A673 (cell line): ENCODE data around the gene FBXW8. TPM values are rescaled to one million over a fixed set of nuclear protein-coding genes. Genes with fewer than 3 reads are reported as not detected.

Experiments used
- BruUV-seq: library from RNA; stranded (reverse); fragments of 400-500 nt; replicated peaks from 2 replicates; lab custom pipeline; 2021; lab: Mats Ljungman, UMichigan
- CTCF ChIA-PET: fragments of 300-600 bp; sonication (Branson Sonifier 250); formaldehyde crosslinking; loops from one replicate; lab custom pipeline; 2022; ENCODE audit warnings: antibody characterized with exemption; lab: Charles Lee
- POLR2A ChIA-PET: fragments of 300-600 bp; sonication (Branson Sonifier 250); formaldehyde crosslinking; loops from one replicate; lab custom pipeline; 2022; ENCODE audit warnings: antibody characterized with exemption; ENCODE audit not compliant: low non-redundant PET; lab: Charles Lee
- DNase-seq: peaks from one replicate; pipeline ENCODE4 v3.0.0-alpha.2; 2015; ENCODE audit warnings: low spot score
- H3K27ac ChIP-seq: fragments of 200-600 bp; sonication (generic); 2 replicates; pipeline ENCODE4 v1.5.1; 2016; ENCODE audit warnings: mixed run types, low read depth, mild to moderate bottlenecking, mixed read lengths, antibody characterized with exemption, low read length; ENCODE audit not compliant: poor library complexity, severe bottlenecking
- H3K27me3 ChIP-seq: fragments of 200-600 bp; sonication (generic); replicated peaks from 2 replicates; pipeline ENCODE4 v1.6.1; 2017; ENCODE audit warnings: mixed run types, low read depth, mild to moderate bottlenecking, mixed read lengths, antibody characterized with exemption, low read length; ENCODE audit not compliant: insufficient read depth, poor library complexity
- H3K36me3 ChIP-seq: fragments of 200-600 bp; sonication (generic); 2 replicates; pipeline ENCODE4 v1.6.1; 2016; ENCODE audit warnings: mixed run types, mild to moderate bottlenecking, mixed read lengths, antibody characterized with exemption, low read length; ENCODE audit not compliant: insufficient read depth, poor library complexity, severe bottlenecking
- H3K4me1 ChIP-seq: fragments of 200-600 bp; sonication (generic); 2 replicates; pipeline ENCODE4 v1.6.1; 2017; ENCODE audit warnings: mixed run types, mild to moderate bottlenecking, mixed read lengths, antibody characterized with exemption, low read length; ENCODE audit not compliant: insufficient read depth, poor library complexity, severe bottlenecking
- H3K4me3 ChIP-seq: fragments of 200-600 bp; sonication (generic); 2 replicates; pipeline ENCODE4 v1.5.1; 2016; ENCODE audit warnings: low read depth, mixed run types, mild to moderate bottlenecking, mixed read lengths, low read length; ENCODE audit not compliant: poor library complexity, severe bottlenecking
- H3K9me3 ChIP-seq: fragments of 200-600 bp; sonication (generic); 2 replicates; pipeline ENCODE4 v1.6.1; 2016; ENCODE audit warnings: mixed run types, low read depth, mild to moderate bottlenecking, mixed read lengths, antibody characterized with exemption, low read length; ENCODE audit not compliant: poor library complexity, severe bottlenecking
- CTCF ChIP-seq: fragments of 300-800, 200-600 bp; sonication (generic); conservative IDR thresholded peaks from 2 replicates; pipeline ENCODE4 v1.5.1; 2017; ENCODE audit warnings: low read depth, mild to moderate bottlenecking, antibody characterized with exemption, low read length, moderate library complexity, mixed read lengths
- EZH2 ChIP-seq: fragments of 200-600 bp; sonication (generic); IDR thresholded peaks from 2 replicates; pipeline ENCODE4 v1.6.1; 2017; ENCODE audit warnings: borderline replicate concordance, low read depth, mild to moderate bottlenecking, mixed read lengths, antibody characterized with exemption, low read length; ENCODE audit not compliant: poor library complexity, severe bottlenecking
- intact Hi-C: fragments of 100-400 bp; cut with micrococcal nuclease; formaldehyde crosslinking; loops from one replicate; pipeline ENCODE4 v1.10.0; 2022; ENCODE audit not compliant: unreplicated experiment
- total RNA-seq: library from RNA; stranded (reverse); gene quantifications from 2 replicates; pipeline ENCODE4 v1.2.3, GENCODE V29; 2021

Gene FBXW8
- total RNA-seq, 1 experiment from 2014 or later = 14.8 TPM

DNA sequence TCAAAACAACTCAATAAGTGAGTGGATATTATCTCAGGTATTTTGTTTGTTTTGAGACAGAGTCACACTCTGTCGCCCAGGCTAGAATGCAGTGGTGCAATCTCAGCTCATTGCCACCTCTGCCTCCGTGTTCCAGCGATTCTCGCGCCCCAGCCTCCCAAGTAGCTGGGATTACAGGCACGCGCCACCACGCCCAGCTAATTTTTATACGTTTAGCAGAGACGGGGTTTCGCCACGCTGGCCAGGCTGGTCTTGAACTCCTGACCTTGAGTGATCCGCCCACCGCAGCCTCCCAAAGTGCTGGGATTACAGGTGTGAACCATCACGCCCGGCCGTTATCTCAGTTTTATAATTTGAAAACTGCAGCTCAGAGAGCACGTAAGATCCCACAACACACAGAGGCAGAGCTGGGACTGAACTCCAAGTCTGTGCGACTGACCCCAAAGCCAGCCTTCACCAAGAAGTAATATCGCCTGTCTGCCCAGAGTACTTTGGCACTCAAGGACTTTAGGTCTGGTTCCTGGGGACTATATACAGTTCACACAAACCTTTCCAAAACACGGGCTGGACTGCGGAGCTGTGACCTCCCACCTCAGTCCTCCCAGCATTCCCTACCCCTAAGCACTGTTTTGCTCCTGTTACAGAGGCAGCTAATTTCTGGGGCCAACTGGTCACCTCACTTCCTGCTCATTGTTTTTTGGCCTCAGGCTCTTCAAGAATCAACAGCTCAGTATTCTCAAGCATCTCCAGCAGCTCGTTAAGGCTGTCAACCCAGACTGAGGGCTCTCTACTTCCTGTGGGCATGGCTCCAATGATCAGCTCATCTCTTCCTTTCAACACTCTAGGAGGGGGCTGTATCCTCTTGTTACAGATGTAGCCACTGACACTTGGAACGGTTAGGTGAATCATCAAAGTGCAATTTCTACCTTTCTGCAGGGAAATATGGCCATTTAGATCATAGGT, 165.9 kb downstream of the FBXW8 start:
- intact Hi-C loops = no loop called here
- no peak for TF ChIP-seq CTCF
- TF ChIP-seq EZH2 = no peak

DNA sequence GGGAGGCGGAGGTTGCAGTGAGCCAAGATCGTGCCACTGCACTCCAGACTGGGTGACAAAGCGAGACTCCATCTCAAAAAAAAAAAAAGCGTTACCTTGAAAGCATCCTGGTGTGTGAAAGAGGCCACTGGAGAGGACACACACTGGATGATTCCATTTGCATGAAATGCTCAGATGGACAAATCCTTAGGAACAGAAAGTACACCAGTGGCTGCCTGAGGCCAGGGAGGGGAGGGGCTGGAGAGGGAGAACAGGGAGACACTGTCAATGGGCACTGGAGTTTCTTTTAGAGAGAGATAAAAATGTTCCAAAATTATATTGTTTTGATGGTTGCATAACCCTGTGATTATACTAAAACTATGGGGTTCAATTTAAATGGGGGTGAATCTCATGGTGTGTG, 168.7 kb downstream of the FBXW8 start:
- no peaks in the 10 kb centered on the region for H3K36me3 ChIP-seq
- H3K27me3 ChIP-seq = no peaks in the 10 kb centered on the region
- ChIA-PET POLR2A (no interaction called here), CTCF (no interaction called here)
- no peak for DNase-seq
- no peak overlapping the region for H3K27ac ChIP-seq
- intact Hi-C loops = no loop called here
- H3K4me3 ChIP-seq = no peak overlapping the region
- no peaks in the 10 kb centered on the region for H3K4me1 ChIP-seq
- no TSS peak for BruUV-seq
- no peak for TF ChIP-seq EZH2
- TF ChIP-seq CTCF = no peak
- no peaks in the 10 kb centered on the region for H3K9me3 ChIP-seq

More for the DNA sequence above, 165.9 kb downstream of the FBXW8 start:
- ChIA-PET POLR2A (no interaction called here), CTCF (no interaction called here)
- Histone ChIP-seq H3K36me3 (no peaks in the 10 kb centered on the region), H3K4me1 (no peaks in the 10 kb centered on the region), H3K9me3 (no peaks in the 10 kb centered on the region), H3K27ac (no peak overlapping the region), H3K4me3 (no peak overlapping the region), H3K27me3 (peaks cover 6% of the 10 kb centered on the region)
- no TSS peak for BruUV-seq
- peak; percentile 25 for DNase-seq

DNA sequence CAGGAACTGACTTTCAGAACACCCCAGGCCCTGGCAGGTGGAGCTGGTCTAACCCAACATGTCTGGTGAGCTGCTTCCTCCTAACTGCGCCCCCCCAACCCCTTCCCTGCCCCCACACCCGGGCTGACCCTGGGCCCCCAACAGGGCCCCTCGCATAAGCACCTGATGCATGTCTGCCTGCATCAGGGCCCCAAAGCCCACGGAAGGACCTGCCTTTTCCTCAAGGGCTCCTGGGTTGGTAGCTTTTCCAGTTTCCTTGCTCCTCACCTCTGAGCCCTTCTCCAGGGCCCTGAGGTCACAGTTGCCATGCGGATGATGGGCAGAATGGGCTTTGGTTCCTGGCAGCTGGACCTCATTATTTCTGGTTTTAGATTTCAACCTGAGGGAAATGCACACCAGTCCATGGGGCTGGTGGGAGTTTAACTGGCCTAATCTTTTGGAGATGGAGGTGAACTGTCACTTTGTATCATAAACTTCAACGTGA, 170.0 kb downstream of the FBXW8 start:
- no TSS peak for BruUV-seq
- DNase-seq = no peak
- H3K27ac ChIP-seq = no peak overlapping the region
- no peaks in the 10 kb centered on the region for H3K4me1 ChIP-seq
- H3K36me3 ChIP-seq = no peaks in the 10 kb centered on the region
- POLR2A ChIA-PET = no interaction called here
- CTCF ChIA-PET = no interaction called here
- intact Hi-C loops = no loop called here
- no peak overlapping the region for H3K4me3 ChIP-seq
- no peaks in the 10 kb centered on the region for H3K9me3 ChIP-seq
- no peaks in the 10 kb centered on the region for H3K27me3 ChIP-seq
- no peak for TF ChIP-seq EZH2
- TF ChIP-seq CTCF = no peak

Other genes with a start within 250 kb of the FBXW8 start
- 21.3 and 23.0 TPM in 2 replicates for gene SPRING1, start 172.9 kb upstream of the FBXW8 start, total RNA-seq
- 36.4 and 38.5 TPM in 2 replicates for gene RNFT2, start 172.6 kb upstream of the FBXW8 start, total RNA-seq
- gene HRK, start 29.5 kb upstream of the FBXW8 start, total RNA-seq = 0.17 and 0.37 TPM in 2 replicates
- gene TESC, start 188.5 kb downstream of the FBXW8 start, total RNA-seq = not detected in 2 replicates